Measurements from ENCODE around the gene PHTF2.

Gene PHTF2

GRCh38 chr7:78002715-78003114 is 204.1 kb downstream of the PHTF2 start:
- TF ChIP-seq, protein P1, sequence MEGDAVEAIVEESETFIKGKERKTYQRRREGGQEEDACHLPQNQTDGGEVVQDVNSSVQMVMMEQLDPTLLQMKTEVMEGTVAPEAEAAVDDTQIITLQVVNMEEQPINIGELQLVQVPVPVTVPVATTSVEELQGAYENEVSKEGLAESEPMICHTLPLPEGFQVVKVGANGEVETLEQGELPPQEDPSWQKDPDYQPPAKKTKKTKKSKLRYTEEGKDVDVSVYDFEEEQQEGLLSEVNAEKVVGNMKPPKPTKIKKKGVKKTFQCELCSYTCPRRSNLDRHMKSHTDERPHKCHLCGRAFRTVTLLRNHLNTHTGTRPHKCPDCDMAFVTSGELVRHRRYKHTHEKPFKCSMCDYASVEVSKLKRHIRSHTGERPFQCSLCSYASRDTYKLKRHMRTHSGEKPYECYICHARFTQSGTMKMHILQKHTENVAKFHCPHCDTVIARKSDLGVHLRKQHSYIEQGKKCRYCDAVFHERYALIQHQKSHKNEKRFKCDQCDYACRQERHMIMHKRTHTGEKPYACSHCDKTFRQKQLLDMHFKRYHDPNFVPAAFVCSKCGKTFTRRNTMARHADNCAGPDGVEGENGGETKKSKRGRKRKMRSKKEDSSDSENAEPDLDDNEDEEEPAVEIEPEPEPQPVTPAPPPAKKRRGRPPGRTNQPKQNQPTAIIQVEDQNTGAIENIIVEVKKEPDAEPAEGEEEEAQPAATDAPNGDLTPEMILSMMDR (IDR thresholded peaks at IDR 0.05; ENCODE audit: control insufficient read depth, extremely low read depth, insufficient read depth), result no peak
- H3K4me3 ChIP-seq (ENCODE audit: low read depth, low read length), result no peak overlapping the region
- no peak for DNase-seq (ENCODE audit: low read depth)

DNA sequence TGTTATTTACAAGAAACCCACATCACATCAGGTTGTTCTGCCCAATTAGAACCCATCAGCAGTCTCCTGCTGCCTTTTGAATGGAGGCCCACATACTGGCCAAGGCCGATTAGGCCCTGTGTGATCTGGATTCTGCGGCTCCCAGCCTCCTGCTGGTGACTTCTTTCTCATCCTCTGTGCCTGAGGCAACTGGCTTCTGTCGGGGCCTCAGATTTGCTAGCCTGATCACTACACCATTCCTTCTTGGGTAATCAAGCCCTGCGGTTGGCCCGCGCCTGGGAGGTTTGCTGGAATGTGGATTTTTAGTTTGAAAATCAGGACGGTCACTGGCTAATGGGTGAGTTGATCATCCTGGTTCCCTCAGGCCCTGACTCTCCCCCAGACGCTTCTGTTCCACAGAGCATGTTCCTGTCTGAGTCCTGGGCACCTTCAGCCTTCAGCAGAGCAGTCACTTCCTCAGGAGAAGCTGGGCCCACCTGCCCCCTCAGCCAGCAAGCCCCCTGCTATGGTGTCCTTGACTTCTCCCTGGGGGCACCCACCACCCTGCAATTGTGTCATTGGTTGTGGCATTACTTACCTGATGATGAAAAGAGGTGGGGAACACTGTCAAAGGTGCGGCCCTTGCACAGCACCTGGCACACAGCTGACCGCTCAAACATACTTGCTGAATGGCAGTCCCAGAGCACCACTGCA is 207.6 kb downstream of the PHTF2 start:
- no peak overlapping the region for H3K4me3 ChIP-seq (ENCODE audit: low read depth, low read length)
- no peak for DNase-seq (ENCODE audit: low read depth)
- TF ChIP-seq, protein P1 (IDR thresholded peaks at IDR 0.05; ENCODE audit: control insufficient read depth, extremely low read depth, insufficient read depth), result no peak

Data from LNCaP clone FGC (cell line).